Gastrocnemius medialis (tissue), 4 donors: Measurements from ENCODE around the gene ITFG1. TPM values are rescaled to one million over a fixed set of nuclear protein-coding genes. Genes with fewer than 3 reads are reported as not detected.

Experiments used
- ATAC-seq, 2 donors: fragments of 150-250 bp; one replicate each; pipeline ENCODE4 v1.9.1; 2016
- DNase-seq, 2 donors: peaks; one replicate each; pipeline ENCODE4 v3.0.0-alpha.2; 2019
- H3K27ac ChIP-seq, 4 donors: fragments of 200-600 bp; sonication (generic); 1 replicate in 1 of 4; 2 replicates in 3 of 4; pipeline ENCODE4 v1.5.1; 2016 to 2018; ENCODE audit warnings: mild to moderate bottlenecking in 2 of 4, moderate library complexity in 1 of 4
- H3K27me3 ChIP-seq, 3 donors: fragments of 200-600 bp; sonication (generic) in 2 of 3; 1 replicate in 1 of 3; 2 replicates in 2 of 3; pipeline versions ENCODE4 v1.5.1 to v1.6.0; 2016 to 2019; ENCODE audit warnings: mild to moderate bottlenecking in 1 of 3, moderate library complexity in 1 of 3
- H3K36me3 ChIP-seq, 2 donors: fragments of 200-600 bp; sonication (generic) in 1 of 2; one replicate each; pipeline ENCODE4 v1.5.1; 2017 to 2018
- H3K4me1 ChIP-seq, 2 donors: fragments of 200-600 bp; sonication (generic) in 1 of 2; one replicate each; pipeline ENCODE4 v1.5.1; 2016 to 2017; ENCODE audit warnings: mild to moderate bottlenecking in 2 of 2
- H3K4me3 ChIP-seq, 4 donors: fragments of 200-600 bp; sonication (generic) in 3 of 4; 1 replicate in 1 of 4; 2 replicates in 3 of 4; pipeline ENCODE4 v1.5.1; 2016 to 2019; ENCODE audit warnings: mild to moderate bottlenecking in 2 of 4
- H3K9me3 ChIP-seq, 3 donors: fragments of 200-600 bp; sonication (generic) in 2 of 3; 1 replicate in 1 of 3; 2 replicates in 2 of 3; pipeline ENCODE4 v1.5.1; 2016 to 2019
- CTCF ChIP-seq, 5 experiments: fragments of 450-650 bp in 3 of 5; fragments of 200-600 bp in 2 of 5; sonication (generic) in 2 of 5; IDR thresholded peaks in 4 of 5; conservative IDR thresholded peaks in 1 of 5; 1 replicate in 4 of 5; 2 replicates in 1 of 5; pipeline ENCODE4 v1.5.1; 2016 to 2019; ENCODE audit warnings: antibody characterized with exemption in 5 of 5, mild to moderate bottlenecking in 3 of 5, moderate library complexity in 3 of 5
- POLR2A ChIP-seq, 2 donors: fragments of 450-650 bp; IDR thresholded peaks; one replicate each; pipeline ENCODE4 v1.6.1; 2017; ENCODE audit warnings: antibody characterized with exemption in 2 of 2, mild to moderate bottlenecking in 2 of 2, moderate library complexity in 2 of 2
- in situ Hi-C, 4 donors: fragments of 200-750 bp; cut with MboI; loops; one replicate each; pipeline versions ENCODE4 v1.15.0 to v1.8.0; 2017; ENCODE audit warnings: low sequenced_read_pairs in 4 of 4
- intact Hi-C: fragments of 100-400 bp; cut with DNase I; formaldehyde crosslinking; loops from one replicate; pipeline ENCODE4 v1.15.1; 2023; ENCODE audit warnings: low total_unique reads
- total RNA-seq, 4 donors: library from RNA; depleted of rRNA; stranded (reverse); fragments of >200 nt; gene quantifications; one replicate each; pipeline versions ENCODE4 v1.1.0 to v1.2.3, GENCODE V29; 2016

The ITFG1 gene
- total RNA-seq, 4 donors from 2014 or later: 20.9 to 37.3 (median 28.6) TPM

GRCh38 chr16:47465919-47466630 is 5.2 kb upstream of the ITFG1 start:
- Histone ChIP-seq H3K4me1 (peaks cover 67 to 88% of the 10 kb centered on the region in 2 donors), H3K27me3 (no peaks in the 10 kb centered on the region), H3K9me3 (no peaks in the 10 kb centered on the region), H3K4me3 (no peak overlapping the region), H3K27ac (peak overlapping the region in 1 of 4 donors; percentile 13), H3K36me3 (no peaks in the 10 kb centered on the region)
- DNase-seq (no peak), ATAC-seq (no peak)
- intact Hi-C loops: no loop called here
- in situ Hi-C loops: loop anchor here in 1 of 4 donors (25.0 kb wide), 1 partner anchor 696 kb away; the partner anchor contains the start of gene ABCC12
- TF ChIP-seq POLR2A (IDR thresholded peaks at IDR 0.05): no peak
- TF ChIP-seq CTCF (IDR thresholded peaks at IDR 0.05 in 4 of 5, conservative IDR thresholded peaks at IDR 0.05 in 1 of 5): no peak

- no peaks in the 10 kb centered on the region for H3K27me3 ChIP-seq
- no peak for DNase-seq
- H3K4me3 ChIP-seq: no peak overlapping the region
- H3K36me3 ChIP-seq: no peaks in the 10 kb centered on the region
- in situ Hi-C loops (loop anchor here in 1 of 4 donors (25.0 kb wide), 1 partner anchor 698 kb away; the partner anchor contains the start of gene ABCC12), intact Hi-C loops (loop anchor here (5.0 kb wide), 1 partner anchor 322 kb away; the partner anchor contains the start of gene NETO2)
- peaks cover 73 to 82% of the 10 kb centered on the region in 2 donors for H3K4me1 ChIP-seq
- no peaks in the 10 kb centered on the region for H3K9me3 ChIP-seq
- peak overlapping the region; percentile 15 to 97 (median 94) for H3K27ac ChIP-seq
- TF ChIP-seq POLR2A (IDR thresholded peaks at IDR 0.05): no peak
- TF ChIP-seq CTCF (IDR thresholded peaks at IDR 0.05 in 4 of 5, conservative IDR thresholded peaks at IDR 0.05 in 1 of 5): no peak
- no peak for ATAC-seq
These were observed 3.1 kb upstream of the ITFG1 start for GRCh38 chr16:47463771-47464624.

- H3K27me3 ChIP-seq: no peaks in the 10 kb centered on the region
- peak; percentile 75 to 76 for ATAC-seq
- peaks cover 0 to 8% of the 10 kb centered on the region in 2 donors for H3K36me3 ChIP-seq
- H3K4me1 ChIP-seq: peaks cover 62 to 68% of the 10 kb centered on the region in 2 donors
- TF ChIP-seq CTCF (IDR thresholded peaks at IDR 0.05 in 4 of 5, conservative IDR thresholded peaks at IDR 0.05 in 1 of 5): peak in 2 of 5 experiments; percentile 12 to 23
- TF ChIP-seq POLR2A (IDR thresholded peaks at IDR 0.05): no peak
- intact Hi-C loops (loop anchor here (2.0 to 5.0 kb wide), 2 partner anchors 65 to 319 kb away; partner anchors contain the start of gene NETO2), in situ Hi-C loops (loop anchor here in 1 of 4 donors (25.0 kb wide), 1 partner anchor 701 kb away; the partner anchor contains the start of gene ABCC12)
- peak overlapping the region; percentile 93 to 99 (median 96) for H3K27ac ChIP-seq
- no peaks in the 10 kb centered on the region for H3K9me3 ChIP-seq
- DNase-seq: peak; percentile 9 to 58
- peak overlapping the region; percentile 70 to 96 (median 92) for H3K4me3 ChIP-seq
These were observed 869 bp upstream of the ITFG1 start for GRCh38 chr16:47461598-47462266.

GRCh38 chr16:47460359-47460710 is 528 bp downstream of the ITFG1 start:
- Histone ChIP-seq H3K4me3 (peak overlapping the region; percentile 70 to 96 (median 92)), H3K4me1 (peaks cover 48 to 54% of the 10 kb centered on the region in 2 donors), H3K27me3 (no peaks in the 10 kb centered on the region), H3K27ac (peak overlapping the region; percentile 93 to 99 (median 96)), H3K9me3 (no peaks in the 10 kb centered on the region), H3K36me3 (peaks cover 0 to 8% of the 10 kb centered on the region in 2 donors)
- peak in 1 of 2 donors; percentile 9 for ATAC-seq
- DNase-seq: no peak
- no peak for TF ChIP-seq POLR2A (IDR thresholded peaks at IDR 0.05)
- TF ChIP-seq CTCF (IDR thresholded peaks at IDR 0.05 in 4 of 5, conservative IDR thresholded peaks at IDR 0.05 in 1 of 5): no peak
- in situ Hi-C loops: loop anchor here in 1 of 4 donors (25.0 kb wide), 1 partner anchor 702 kb away; the partner anchor contains the start of gene ABCC12
- intact Hi-C loops: loop anchor here (2.0 to 5.0 kb wide), 2 partner anchors 64 to 318 kb away; partner anchors contain the start of gene NETO2
